ENCODE results near the gene LRRC63. TPM values are rescaled to one million over a fixed set of nuclear protein-coding genes. Genes with fewer than 3 reads are reported as not detected.

Gene LRRC63
- total RNA-seq, 4 donors from 2014 or later: 0.33 to 1.4 (median 0.38) TPM; not detected in 1

GRCh38 chr13:46168783-46169182 is 42.9 kb upstream of the LRRC63 start:
- TF ChIP-seq CTCF (IDR thresholded peaks at IDR 0.05; ENCODE audit: low read depth): no peak

- TF ChIP-seq CTCF (IDR thresholded peaks at IDR 0.05; ENCODE audit: low read depth): no peak
Measured at GRCh38 chr13:46169758-46170157, 42.0 kb upstream of the LRRC63 start.

- TF ChIP-seq CTCF (IDR thresholded peaks at IDR 0.05; ENCODE audit: low read depth): no peak
Measured at GRCh38 chr13:46170268-46170667, 41.5 kb upstream of the LRRC63 start.

- TF ChIP-seq CTCF (IDR thresholded peaks at IDR 0.05; ENCODE audit: low read depth): no peak
Measured at GRCh38 chr13:46170687-46171086, 41.0 kb upstream of the LRRC63 start.

- no peak for TF ChIP-seq CTCF (IDR thresholded peaks at IDR 0.05; ENCODE audit: low read depth)
Measured at GRCh38 chr13:46171217-46171616, 40.5 kb upstream of the LRRC63 start.

- no peak for TF ChIP-seq CTCF (IDR thresholded peaks at IDR 0.05; ENCODE audit: low read depth)
Measured at GRCh38 chr13:46171739-46172138, 40.0 kb upstream of the LRRC63 start.

- TF ChIP-seq CTCF (IDR thresholded peaks at IDR 0.05; ENCODE audit: low read depth): no peak
Measured at GRCh38 chr13:46172531-46172991, 39.2 kb upstream of the LRRC63 start.

All from subcutaneous adipose tissue (tissue), 4 donors.